Measurements from ENCODE around the gene PBX2.

DNA sequence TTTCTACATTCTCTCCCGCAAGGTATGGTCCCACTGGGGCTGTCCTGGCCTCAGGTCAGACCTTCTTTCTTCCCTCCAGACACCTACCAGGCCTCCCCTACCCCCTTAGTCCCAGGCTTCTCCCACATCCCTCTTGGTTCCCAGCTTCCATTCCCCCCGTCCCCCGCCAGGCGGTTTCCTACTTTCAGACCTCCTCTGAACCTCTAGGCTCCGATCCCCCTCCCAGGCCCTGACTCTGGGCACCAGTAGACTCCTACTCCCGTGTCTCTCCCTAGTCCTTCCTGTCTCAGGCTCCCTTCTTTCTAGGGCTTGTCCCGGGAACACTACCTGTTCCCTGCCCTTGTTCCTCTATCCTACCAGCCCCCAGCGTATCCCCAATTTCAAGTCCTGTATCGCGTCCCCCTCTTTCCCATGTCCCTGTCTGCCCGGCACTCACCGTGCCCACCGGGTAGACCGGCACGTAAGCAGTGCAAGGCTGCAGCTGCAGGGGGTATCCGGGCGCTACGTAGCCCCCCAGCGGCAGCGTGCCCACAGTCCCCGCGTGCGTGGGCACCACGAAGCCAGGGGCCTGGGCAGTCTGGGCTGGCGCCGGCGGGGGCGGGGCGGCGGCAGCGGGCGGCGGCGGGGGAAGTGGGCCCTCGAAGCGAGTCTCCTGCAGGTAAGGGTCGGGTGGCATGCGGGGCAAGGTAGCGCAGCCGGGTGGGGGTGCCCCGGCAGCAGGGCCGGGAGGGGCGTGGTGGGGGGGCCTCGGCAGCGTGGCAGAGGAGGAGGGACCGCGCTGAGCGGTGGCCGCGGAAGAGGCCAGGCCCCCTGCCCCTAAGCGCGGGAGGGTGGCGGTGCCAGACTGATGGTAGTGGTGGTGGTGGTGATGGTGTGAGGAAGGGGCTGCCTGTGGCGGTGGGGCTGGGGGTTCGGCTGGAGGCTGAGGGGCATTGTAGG, 39.8 kb downstream of the PBX2 start:
- no peak for TF ChIP-seq POLR2A (IDR thresholded peaks at IDR 0.05; ENCODE audit: low read length)
- TF ChIP-seq GATA1 (IDR thresholded peaks at IDR 0.05; ENCODE audit: low read depth, low read length), result no peak

Measured in erythroblast (primary cell).